GM21529 (cell line): ENCODE data around the gene AGO4.
"Not testable (repeated sequence)": the region's sequence is repeated elsewhere in the genome, so short reads cannot be mapped to it uniquely, and the experiment has no call there.

Source experiments
- ATAC-seq: cut with Tn5 transposase; IDR thresholded peaks from one replicate; pipeline ENCODE4 v1.9.1; 2021; ENCODE audit not compliant: unreplicated experiment

AGO4 gene

DNA sequence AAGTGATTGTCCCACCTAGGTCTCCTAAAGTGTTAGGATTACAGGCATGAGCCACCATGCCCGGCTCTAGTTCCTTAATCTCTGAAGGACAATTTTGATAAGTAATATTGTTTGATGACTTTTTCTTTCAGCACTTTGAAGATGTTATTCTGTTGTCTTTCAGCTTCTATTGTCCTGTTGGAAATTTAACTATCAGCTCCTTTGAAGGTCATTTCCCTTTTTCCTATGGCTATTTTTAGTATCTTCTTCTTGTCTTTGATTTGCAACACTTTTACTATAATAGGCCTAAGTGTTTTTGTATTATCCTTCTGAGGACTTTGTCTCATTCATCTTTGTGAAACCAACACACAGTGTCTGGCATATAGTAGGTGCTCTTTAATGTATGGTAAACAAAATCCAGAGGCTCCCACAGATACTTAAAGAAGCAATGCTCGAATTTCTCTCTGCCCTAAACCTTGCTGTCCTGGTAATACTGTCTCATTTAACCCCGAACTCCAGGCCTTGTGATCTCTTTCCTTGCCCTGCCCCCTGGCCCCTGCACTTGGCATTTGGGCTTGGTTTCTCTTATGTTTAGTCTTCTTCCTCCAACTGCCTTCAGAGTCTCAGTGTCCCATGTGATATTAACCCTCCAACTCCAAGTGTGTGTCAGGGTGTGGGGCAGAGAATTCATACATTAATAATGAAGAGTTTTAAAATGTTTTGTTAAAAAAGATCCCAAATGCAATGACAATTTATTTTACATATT lies 56.2 kb downstream of the AGO4 start:
- ATAC-seq = no peak

DNA sequence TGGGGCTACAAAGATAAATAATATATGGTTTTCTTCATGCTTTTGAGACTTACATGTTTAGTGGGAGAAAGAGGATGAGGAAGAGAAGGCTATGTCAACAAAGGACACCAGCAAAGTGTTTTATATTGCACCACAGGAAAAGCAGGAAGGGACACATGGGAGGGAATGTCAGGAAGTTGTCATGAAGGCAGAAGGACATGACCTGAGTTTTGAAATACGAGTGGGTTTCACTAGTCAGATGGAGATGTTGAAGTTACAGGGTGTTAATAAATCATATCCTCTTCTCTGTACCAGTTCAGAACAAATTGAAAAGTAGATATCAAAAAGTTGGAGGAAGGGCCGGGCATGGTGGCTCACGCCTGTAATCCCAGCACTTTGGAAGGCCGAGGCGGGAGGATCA lies 57.0 kb downstream of the AGO4 start:
- ATAC-seq = no peak

DNA sequence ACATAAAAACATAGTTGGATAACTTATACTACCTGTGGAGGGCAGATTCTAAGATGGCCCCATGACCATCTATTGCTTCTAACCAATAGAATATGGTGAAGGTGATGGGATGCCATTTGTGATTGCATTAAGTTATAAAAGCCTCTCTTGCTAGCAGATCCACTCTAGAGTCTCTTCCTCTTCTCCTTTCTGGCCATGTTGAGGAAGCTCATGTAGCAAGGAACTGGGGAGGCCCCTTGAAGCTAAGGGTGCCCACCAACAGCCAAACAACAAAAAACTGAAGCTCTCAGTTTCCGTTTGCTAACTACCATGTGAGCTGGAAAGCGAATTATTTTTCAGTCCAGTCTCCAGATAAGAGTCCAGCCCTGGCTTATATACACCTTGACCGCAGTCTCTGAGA lies 59.2 kb downstream of the AGO4 start:
- ATAC-seq = no peak

DNA sequence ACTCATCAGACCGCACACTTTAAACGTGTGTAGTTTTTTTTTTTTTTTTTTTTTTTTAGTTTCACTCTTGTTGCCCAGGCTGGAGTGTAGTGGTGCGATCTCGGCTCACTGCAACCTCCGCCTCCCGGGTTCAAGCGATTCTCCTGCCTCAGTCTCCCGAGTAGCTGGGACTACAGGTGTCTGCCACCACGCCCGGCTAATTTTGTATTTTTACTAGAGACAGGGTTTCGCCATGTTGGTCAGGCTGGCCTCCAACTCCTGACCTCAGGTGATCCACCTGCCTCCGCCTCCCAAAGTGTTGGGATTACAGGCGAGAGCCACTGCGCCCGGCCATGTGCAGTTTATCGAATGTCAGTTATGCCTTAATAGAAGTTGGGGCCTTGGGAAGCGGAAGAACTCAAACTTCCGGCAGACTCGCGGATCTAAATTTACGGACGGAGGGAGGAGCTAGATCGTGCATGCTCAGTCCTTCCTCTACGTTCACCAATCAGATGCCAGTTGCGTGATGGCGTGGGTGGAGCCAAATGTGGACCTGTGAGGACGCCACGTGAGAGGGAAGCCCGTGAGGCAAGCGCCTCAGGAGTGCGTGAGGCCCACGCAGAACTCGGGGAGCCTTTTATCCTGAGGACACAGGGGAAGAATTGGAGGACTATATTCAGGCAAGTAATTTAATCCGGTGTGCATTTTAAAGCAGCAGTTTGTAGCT lies 61.6 kb downstream of the AGO4 start:
- not testable (repeated sequence) for ATAC-seq

DNA sequence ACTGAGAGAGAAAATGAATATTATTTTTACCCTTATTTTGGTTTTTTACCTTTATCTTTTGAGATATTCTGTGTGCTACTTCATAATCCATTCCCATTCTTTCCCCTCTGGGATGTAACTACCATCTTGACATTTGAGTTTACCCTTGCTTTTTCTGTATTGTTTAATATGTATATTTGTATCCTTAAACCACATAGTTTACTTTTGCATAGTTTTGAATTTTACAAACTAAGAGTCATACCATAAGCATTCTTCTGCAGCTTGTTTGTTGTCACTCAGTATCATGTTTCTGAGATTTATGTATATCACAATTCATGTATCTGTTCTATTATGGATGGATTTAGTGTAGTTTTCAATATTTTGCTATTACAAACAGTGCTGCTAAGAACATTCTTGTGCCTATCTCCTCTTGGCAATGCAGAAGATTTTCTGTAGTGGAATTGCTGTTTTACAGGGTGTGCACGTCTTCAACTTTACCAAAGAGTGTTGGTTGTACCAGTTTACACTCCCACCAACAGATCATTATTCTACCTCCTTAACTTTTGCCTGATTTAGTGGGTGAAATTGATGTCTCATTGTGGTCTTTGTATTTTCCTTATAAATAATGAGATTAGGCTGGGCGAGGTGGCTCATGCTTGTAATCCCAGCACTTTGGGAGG lies 63.0 kb downstream of the AGO4 start:
- no peak for ATAC-seq

DNA sequence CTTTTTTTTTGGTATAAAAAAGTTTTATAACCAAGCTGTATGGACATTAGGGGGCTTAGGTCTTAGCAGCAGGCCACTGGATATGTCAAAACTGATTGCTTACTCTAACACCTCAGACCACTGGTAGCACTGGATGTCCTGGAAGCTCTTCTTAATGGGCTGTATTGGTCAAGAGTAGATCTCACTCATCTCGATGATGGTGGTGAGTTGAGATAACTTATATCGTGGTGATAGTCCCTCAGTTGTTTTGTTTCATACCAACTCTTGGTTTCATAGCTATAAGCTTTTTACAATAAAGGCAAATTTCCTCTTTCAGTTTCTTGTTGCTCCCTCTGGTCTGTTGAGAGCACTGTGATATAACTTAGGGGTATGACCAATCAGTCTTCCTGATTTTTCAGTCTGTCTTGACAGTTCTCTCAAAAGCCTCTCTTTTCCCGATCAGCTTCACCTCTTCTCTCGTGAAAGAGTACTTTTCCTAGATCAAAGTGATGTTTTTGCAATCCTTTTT lies 65.5 kb downstream of the AGO4 start:
- ATAC-seq = no peak

DNA sequence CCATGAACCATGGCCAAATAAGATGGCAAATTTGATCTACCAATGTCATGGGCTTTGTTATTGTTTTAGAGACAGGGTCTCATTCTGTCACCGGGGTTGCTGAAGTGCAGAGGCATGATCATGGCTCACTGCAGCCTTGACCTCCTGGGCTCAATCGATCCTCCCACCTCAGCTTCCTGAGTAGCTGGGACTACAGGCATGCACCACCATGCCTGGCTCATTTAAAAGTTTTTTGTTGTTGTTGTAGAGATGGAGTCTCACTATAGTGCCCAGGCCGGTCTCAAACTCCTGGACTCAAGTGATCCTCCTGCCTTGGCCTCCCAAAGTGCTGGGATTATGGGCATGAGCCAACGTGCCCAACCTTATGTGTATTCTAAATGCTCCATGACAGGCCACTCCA lies 66.3 kb downstream of the AGO4 start:
- not testable (repeated sequence) for ATAC-seq

DNA sequence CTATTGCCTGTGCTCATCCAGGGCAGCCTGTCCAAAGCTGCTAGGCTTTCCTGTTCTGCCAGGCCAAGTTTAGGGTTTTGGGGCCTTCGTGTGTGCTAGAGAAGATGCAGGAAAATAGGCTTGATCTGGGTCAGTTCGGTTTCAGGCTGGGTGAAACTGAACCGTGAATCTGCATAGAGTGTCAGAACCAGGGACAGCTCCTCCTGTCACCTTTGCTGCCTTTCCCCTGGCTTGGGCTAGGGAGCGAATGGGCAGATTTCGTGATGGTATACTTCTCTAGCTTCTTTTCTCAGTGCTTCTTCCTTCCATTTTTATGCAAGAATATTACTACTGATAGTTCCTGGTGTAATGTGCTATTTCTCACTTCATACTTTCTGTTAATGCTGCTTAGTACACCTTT lies 69.2 kb downstream of the AGO4 start:
- ATAC-seq = no peak

DNA sequence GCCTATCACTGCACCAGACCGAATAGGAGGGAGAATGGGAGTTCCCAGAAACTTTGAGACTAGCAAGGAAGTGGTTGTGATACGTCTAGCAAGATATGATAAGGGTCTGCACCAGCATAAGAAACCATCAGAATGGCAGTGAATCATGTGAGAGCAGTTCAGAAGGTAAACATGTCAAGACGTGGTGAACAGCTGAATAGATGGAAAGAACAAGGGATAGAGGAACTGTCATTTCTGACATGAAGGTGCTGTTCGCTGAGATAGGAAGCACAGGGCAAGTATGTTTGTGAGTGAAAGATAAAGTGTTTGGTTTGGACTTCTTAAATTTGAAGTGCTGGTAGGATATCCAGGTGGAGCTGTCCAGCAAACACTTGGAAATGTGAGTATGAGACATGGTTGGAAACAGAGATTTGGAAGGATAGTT lies 74.0 kb downstream of the AGO4 start:
- ATAC-seq = no peak

DNA sequence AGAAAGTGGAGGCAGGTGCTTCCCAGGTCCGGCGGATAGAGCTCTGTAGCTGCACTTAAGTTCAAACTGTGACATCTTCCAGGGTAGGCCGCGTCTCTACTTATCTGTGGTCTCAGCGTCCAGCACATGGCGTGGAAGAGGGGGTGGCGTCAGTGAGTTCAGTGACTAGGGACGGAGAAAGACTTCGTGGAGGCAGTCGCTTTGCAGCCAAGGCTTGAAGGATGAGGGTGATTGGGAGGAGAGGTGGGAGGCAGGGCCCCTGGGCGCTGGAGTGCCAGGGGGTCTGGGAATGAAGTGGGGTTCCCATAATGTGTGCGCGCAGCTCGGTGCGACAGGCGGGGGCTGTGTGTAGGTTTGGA lies 74.7 kb downstream of the AGO4 start:
- no peak for ATAC-seq

DNA sequence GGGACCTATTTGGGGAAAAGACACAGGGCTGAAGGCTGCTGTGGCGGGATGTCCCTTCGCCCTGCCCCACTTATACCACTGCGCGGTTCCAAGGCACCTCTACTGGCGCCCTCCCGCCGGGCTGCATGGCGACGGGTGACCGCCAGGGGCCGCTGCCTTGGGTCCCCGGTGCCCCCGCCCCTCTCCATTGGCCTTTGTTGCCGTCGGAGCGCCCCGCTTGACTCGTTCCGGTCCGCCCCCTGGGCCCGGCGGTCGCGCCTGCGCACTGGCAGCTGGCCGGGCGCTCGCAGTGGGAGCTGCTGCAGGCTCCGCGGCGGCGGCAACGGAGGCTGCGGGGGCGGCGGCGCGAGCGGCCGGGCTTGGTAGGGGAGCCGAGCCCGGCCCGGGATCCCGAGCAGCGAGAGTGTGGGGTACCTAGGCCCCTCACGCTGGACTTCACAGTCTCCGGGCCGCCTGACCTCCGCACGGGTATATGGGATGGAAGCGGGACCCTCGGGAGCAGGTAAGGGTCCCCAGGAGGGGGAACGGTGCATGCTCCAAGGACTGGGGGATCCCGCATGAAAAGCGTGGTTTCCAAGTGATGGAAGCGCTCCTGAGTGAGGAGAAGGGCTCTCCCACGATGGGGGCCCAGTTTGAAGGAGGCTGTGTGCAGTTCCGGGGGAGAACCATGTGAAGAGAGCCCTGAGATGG lies 75.3 kb downstream of the AGO4 start, which contains the start of gene AGO1:
TSS of gene AGO1 (plus strand) at position 265 of the 690 bp plus-strand sequence. CDS start at position 478, 213 bp downstream.
- peak; percentile 81 for ATAC-seq

DNA sequence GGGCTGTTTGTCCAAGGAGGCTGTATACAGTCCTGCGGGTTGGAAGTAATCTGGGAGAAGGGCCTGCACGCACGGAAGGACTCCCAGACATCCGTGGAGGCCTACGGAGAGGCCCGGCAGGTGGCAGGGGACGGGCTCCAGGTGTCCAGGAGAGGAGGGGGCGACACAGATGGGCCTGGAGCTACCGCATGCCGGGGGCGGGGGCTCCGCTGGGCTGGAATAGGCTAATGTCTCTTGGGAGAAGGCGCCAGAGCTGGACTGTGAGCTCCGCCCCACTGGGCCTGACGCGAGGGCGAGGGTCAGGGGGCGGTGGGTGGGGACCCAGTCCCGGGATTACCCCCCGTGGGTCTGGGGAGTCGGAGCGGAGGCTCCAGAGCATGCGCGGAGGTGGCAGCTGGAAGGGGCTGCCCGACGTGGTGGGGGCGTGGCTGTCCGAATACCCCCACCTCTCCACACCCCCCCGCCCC lies 75.9 kb downstream of the AGO4 start:
- ATAC-seq = peak; percentile 11

DNA sequence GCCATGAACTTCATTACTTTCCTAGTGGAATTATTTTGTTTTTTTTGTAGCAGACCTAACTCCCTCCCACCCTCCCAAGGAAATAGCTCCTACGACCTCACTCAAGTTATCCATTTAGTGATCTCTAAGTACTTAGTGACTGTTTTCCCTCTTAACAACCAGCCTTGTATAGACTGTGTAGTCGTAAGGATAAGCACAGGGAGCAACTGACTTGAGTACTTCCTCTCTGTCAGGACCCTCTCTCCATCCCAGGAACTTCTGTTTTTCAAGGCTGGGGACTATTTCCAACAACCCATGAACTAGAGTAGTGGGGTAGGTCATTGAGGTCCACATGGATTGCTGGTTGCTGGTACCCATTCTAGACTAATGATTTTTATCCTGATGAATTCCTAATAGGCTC lies 77.1 kb downstream of the AGO4 start:
- ATAC-seq = no peak

DNA sequence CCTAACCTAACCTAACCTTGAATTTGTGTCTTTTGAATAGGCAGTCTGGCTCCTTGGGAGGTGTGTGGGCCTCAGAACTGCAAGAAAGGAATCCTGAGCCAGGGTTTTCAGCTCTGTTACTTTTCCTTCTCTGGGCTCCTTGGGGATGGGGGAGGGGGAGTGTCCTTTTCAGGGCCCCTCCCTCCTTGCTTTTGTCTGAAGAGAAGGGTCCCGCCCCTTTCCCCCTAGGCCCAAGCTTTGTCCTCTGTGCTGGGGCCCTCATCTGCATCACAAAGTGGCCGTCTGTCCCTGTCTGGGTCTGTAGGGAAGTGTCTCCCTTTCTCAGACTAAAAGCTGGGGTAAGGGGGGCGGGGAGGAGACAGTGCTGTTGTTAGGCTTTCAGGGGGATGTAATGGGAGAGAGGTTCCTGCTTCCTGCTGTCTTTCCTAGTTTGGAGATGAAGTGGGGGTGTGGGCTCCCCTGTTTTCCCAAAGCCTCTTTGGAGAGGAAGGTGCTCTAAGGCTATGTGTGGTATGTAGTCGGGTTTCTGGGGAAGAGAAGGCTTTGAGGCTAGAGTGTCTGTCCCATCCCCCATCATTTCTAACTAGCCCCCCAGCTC lies 78.2 kb downstream of the AGO4 start:
- no peak for ATAC-seq

DNA sequence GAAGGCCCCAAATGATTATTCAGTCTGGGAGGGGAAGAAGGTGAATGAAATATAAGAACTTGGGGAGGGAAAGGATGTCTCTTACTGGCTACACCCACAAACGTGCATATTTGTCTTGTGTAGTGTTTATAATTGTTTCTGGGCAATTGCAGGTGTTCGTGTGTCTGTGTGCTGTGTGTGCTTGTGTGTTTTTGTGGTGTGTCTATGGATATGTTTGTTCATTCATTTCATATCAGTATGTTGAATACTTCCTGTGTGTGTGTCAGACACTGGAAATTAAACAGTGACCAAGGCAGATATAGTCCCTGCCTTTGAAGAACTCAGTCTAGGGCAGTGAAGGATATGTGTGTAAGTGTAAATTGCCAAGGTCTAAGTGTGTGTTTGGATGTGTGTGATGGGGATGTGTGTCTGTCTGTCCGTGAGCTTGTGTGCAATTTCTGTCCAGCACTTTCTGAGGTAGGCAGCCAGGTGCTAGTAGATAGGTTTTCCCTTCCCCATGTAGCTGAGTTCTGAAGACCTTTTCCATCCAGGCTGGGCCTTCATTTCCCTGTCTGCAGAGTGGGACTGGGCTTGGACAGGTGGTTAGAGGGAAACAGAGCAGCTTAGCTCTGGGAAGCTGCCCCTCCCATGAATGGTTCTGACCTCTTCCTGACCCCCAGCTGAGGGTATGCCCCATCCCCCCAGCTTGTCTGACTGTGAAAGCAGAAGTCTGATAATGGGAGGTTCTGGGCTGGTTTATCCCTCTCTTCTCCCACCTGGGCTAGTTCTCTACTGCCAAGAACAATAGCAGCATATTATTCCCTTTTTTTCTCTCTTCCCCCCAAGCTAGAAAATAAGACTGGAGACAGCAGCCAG lies 79.0 kb downstream of the AGO4 start:
- no peak for ATAC-seq

DNA sequence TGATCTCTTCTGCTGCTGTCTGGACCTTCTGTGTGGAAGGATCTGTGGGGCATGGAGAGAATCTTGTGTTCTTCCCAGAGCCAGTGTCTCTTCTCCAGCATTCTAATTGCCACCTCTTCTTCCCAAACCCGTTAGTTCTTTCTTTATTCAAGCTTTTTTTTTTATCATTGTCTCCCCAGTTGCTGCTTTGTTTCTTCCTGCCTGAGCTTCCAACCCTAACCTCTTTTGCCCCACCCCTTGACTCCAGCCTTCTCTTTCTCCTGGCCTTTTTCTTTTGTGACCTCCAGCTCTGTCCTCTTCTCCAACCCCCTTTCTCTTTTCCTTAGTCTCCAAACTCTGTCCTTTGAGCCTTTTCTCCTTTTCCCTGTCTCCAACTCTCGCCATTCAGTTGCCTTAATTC lies 79.7 kb downstream of the AGO4 start:
- ATAC-seq = no peak

DNA sequence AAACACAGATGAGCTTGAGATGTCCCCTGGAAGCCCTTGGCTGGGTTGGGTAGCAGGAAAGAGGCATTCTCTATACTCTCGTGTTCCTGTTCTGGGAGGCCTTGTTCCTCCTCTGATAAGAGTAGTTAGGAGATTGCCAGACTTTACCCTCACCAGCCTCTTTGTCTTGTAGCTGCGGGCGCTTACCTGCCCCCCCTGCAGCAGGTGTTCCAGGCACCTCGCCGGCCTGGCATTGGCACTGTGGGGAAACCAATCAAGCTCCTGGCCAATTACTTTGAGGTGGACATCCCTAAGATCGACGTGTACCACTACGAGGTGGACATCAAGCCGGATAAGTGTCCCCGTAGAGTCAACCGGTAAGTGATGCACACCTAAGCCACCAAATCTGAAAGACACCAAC lies 80.4 kb downstream of the AGO4 start:
- no peak for ATAC-seq

DNA sequence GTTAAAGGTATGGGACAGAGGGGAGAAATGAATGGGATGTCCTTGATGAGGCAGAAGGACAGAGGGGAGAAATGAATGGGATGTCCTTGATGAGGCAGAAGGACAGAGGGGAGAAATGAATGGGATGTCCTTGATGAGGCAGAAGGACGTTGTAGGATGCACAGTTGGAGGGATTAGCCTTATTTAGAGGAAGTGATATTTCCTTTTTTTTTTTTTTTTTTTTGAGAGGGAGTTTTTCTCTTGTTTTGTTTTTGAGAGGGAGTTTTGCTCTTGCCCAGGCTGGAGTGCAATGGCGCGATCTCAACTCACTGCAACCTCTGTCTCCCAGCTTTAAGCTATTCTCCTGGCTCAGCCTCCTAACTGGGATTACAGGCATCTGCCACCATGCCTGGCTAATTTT lies 81.2 kb downstream of the AGO4 start:
- ATAC-seq = not testable (repeated sequence)

DNA sequence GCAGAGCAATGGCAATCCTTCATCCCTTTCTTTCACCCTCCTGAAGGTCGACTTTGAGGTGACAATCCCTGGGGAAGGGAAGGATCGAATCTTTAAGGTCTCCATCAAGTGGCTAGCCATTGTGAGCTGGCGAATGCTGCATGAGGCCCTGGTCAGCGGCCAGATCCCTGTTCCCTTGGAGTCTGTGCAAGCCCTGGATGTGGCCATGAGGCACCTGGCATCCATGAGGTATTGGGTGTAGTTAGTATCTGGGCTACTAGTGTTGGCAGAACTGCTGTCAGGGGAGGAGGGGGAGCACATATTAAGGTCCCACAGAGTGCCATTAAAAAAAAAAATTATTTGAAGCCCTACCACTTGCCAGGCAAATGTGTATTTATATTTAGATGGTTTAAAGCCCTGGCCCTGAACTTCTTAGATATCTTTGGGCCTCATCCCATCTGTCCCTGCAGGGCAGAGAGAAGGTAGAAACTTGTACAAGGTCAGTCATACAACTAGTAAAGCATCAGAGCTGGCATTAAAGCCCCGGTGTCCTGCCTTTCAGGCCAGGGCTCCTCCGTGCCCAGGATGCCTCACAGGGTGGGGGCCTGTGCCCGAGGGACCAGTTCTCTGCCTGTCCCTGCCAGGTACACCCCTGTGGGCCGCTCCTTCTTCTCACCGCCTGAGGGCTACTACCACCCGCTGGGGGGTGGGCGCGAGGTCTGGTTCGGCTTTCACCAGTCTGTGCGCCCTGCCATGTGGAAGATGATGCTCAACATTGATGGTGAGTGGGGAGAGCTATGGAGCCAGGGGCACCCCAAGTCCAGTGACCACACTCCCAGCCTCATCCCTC lies 85.4 kb downstream of the AGO4 start:
- no peak for ATAC-seq
